WTC11 (cell line): ENCODE results near the gene UCHL3. TPM values are rescaled to one million over a fixed set of nuclear protein-coding genes. Genes with fewer than 3 reads are reported as not detected.

Experiments used
- ATAC-seq: fragments of 200-7000 bp; cut with Tn5 transposase; 2 replicates; pipeline ENCODE4 v1.10.0; 2021; ENCODE audit warnings: mild to moderate bottlenecking, moderate library complexity
- CTCF ChIA-PET: fragments of 300-600 bp; sonication (Branson Sonifier 250); formaldehyde crosslinking; loops from one replicate; lab custom pipeline; 2021; ENCODE audit warnings: antibody characterized with exemption; lab: Charles Lee
- POLR2A ChIA-PET: fragments of 350-600 bp; sonication (Branson Sonifier 250); formaldehyde crosslinking; loops from one replicate; lab custom pipeline; 2021; ENCODE audit warnings: antibody characterized with exemption; lab: Charles Lee
- DNase-seq: peaks from one replicate; pipeline ENCODE4 v3.0.0; 2021; ENCODE audit warnings: low spot score
- H3K27ac Mint-ChIP-seq: 2 replicates; pipeline ENCODE4 v1.8.0; 2021; ENCODE audit warnings: mixed read lengths
- H3K27me3 Mint-ChIP-seq: 2 replicates; pipeline ENCODE4 v1.8.0; 2021; ENCODE audit warnings: low read depth, mild to moderate bottlenecking, moderate library complexity, mixed read lengths
- H3K36me3 Mint-ChIP-seq: 2 replicates; pipeline ENCODE4 v1.8.0; 2021; ENCODE audit warnings: mixed read lengths
- H3K4me1 Mint-ChIP-seq: 2 replicates; pipeline ENCODE4 v1.8.0; 2022; ENCODE audit warnings: mixed read lengths
- H3K4me3 Mint-ChIP-seq: 2 replicates; pipeline ENCODE4 v1.8.0; 2021; ENCODE audit warnings: mild to moderate bottlenecking, moderate library complexity, mixed read lengths
- H3K9me3 Mint-ChIP-seq: 2 replicates; pipeline ENCODE4 v1.8.0; 2021; ENCODE audit warnings: mixed read lengths
- AFF4 ChIP-seq: sonication (generic); formaldehyde crosslinking; IDR thresholded peaks from 2 replicates; pipeline ENCODE4 v1.8.1; 2023; ENCODE audit warnings: mild to moderate bottlenecking, missing genetic modification reagents, borderline replicate concordance
- ATF6 ChIP-seq: sonication (generic); formaldehyde crosslinking; IDR thresholded peaks from 2 replicates; pipeline ENCODE4 v1.8.1; 2023; ENCODE audit warnings: mild to moderate bottlenecking, missing genetic modification reagents
- EMX1 ChIP-seq: fragments of 250-450 bp; sonication (Bioruptor Pico); IDR thresholded peaks from 2 replicates; pipeline ENCODE4 v1.8.0; 2021; ENCODE audit warnings: mild to moderate bottlenecking
- ETV6 ChIP-seq: sonication (generic); formaldehyde crosslinking; IDR thresholded peaks from 2 replicates; pipeline ENCODE4 v1.8.1; 2022; ENCODE audit warnings: mild to moderate bottlenecking, missing genetic modification reagents
- GRHL2 ChIP-seq: fragments of 250-450 bp; sonication (Bioruptor Pico); IDR thresholded peaks from 2 replicates; pipeline ENCODE4 v1.8.0; 2022; ENCODE audit warnings: mild to moderate bottlenecking, moderate library complexity; ENCODE audit not compliant: insufficient replicate concordance, severe bottlenecking
- MXD4 ChIP-seq: fragments of 250-450 bp; sonication (Bioruptor Pico); IDR thresholded peaks from 2 replicates; pipeline ENCODE4 v1.8.0; 2021; ENCODE audit warnings: mild to moderate bottlenecking, moderate library complexity, borderline replicate concordance
- NR1H2 ChIP-seq: sonication (generic); formaldehyde crosslinking; IDR thresholded peaks from 2 replicates; pipeline ENCODE4 v1.9.0; 2021; ENCODE audit warnings: mild to moderate bottlenecking, moderate library complexity, missing genetic modification reagents
- NR2C2 ChIP-seq: sonication (generic); formaldehyde crosslinking; IDR thresholded peaks from 2 replicates; pipeline ENCODE4 v1.8.0; 2022; ENCODE audit warnings: mild to moderate bottlenecking, missing genetic modification reagents
- NR3C1 ChIP-seq: sonication (generic); formaldehyde crosslinking; conservative IDR thresholded peaks from 2 replicates; pipeline ENCODE4 v1.8.1; 2023; ENCODE audit warnings: low read depth, mild to moderate bottlenecking, missing genetic modification reagents
- PRDM15 ChIP-seq: sonication (generic); formaldehyde crosslinking; IDR thresholded peaks from 2 replicates; pipeline ENCODE4 v1.8.0; 2022; ENCODE audit warnings: missing genetic modification reagents
- RELA ChIP-seq: sonication (generic); formaldehyde crosslinking; IDR thresholded peaks from 2 replicates; pipeline ENCODE4 v1.8.1; 2022; ENCODE audit warnings: missing genetic modification reagents, mild to moderate bottlenecking, borderline replicate concordance
- TCF7 ChIP-seq: sonication (generic); formaldehyde crosslinking; IDR thresholded peaks from 2 replicates; pipeline ENCODE4 v1.8.0; 2022; ENCODE audit warnings: mild to moderate bottlenecking, low read depth, missing genetic modification reagents, moderate library complexity
- ZBTB21 ChIP-seq: sonication (generic); formaldehyde crosslinking; IDR thresholded peaks from 2 replicates; pipeline ENCODE4 v1.8.1; 2023; ENCODE audit warnings: mild to moderate bottlenecking, missing genetic modification reagents, borderline replicate concordance
- ZNF232 ChIP-seq: sonication (generic); formaldehyde crosslinking; IDR thresholded peaks from 2 replicates; pipeline ENCODE4 v1.8.0; 2022; ENCODE audit warnings: mild to moderate bottlenecking, missing genetic modification reagents
- ZNF317 ChIP-seq: sonication (generic); formaldehyde crosslinking; IDR thresholded peaks from 2 replicates; pipeline ENCODE4 v1.8.1; 2023; ENCODE audit warnings: low read depth, mild to moderate bottlenecking, moderate library complexity, missing genetic modification reagents, borderline replicate concordance
- ZNF671 ChIP-seq: fragments of 250-450 bp; sonication (Bioruptor Pico); IDR thresholded peaks from 2 replicates; pipeline ENCODE4 v1.8.0; 2021; ENCODE audit warnings: mild to moderate bottlenecking
- total RNA-seq: library from RNA; stranded (reverse); gene quantifications from 3 replicates; pipeline ENCODE4 v1.2.3, GENCODE V29; 2021
- TF ChIP-seq, protein P1 (sequence below): sonication (generic); formaldehyde crosslinking; conservative IDR thresholded peaks from 2 replicates; pipeline ENCODE4 v1.8.1; 2022; ENCODE audit warnings: mild to moderate bottlenecking, missing genetic modification reagents
- TF ChIP-seq, protein P2 (sequence below): sonication (generic); formaldehyde crosslinking; IDR thresholded peaks from 2 replicates; pipeline ENCODE4 v1.8.1; 2022; ENCODE audit warnings: low read depth, missing genetic modification reagents, borderline replicate concordance
- TF ChIP-seq, protein P3 (sequence below): fragments of 250-450 bp; sonication (Bioruptor Pico); IDR thresholded peaks from 2 replicates; pipeline ENCODE4 v1.8.0; 2021; ENCODE audit warnings: mild to moderate bottlenecking
- TF ChIP-seq, protein P4 (sequence below): fragments of 250-450 bp; sonication (Bioruptor Pico); IDR thresholded peaks from 2 replicates; pipeline ENCODE4 v2.1.2; 2022; ENCODE audit warnings: mild to moderate bottlenecking, moderate library complexity

Gene UCHL3
- total RNA-seq, 1 experiment from 2014 or later = 46.9 TPM

- TF ChIP-seq AFF4 (CRISPR knock-in tag) (no peak), NR2C2 (CRISPR knock-in tag) (no peak), PRDM15 (CRISPR knock-in tag) (no peak), ZNF671 (CRISPR knock-in tag) (no peak), ZBTB21 (no peak)
- TF ChIP-seq, protein P1, sequence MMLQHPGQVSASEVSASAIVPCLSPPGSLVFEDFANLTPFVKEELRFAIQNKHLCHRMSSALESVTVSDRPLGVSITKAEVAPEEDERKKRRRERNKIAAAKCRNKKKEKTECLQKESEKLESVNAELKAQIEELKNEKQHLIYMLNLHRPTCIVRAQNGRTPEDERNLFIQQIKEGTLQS = no peak
Observed at GRCh38 chr13:75558145-75558840, 8.7 kb downstream of the UCHL3 start (continued).

DNA sequence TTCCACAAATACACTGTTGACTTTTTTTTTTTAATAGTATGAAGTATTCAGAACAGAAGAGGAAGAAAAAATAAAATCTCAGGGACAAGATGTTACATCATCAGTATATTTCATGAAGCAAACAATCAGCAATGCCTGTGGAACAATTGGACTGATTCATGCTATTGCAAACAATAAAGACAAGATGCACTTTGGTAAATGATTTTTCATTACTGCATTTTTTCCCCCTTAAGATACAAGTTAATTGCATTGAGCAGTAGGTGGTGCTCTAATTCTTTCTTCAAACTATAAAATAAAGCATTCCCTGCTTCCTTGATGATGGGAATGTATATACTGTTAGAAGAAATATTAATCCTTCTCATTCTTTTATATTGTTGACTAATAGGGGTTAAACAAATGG is 17.1 kb downstream of the UCHL3 start:
- H3K27ac Mint-ChIP-seq = no peak overlapping the region

GRCh38 chr13:75569576-75569975 is 20.0 kb downstream of the UCHL3 start:
- CTCF ChIA-PET = no interaction called here
- ATAC-seq (no peak), DNase-seq (no peak)
- H3K9me3 Mint-ChIP-seq = no peaks in the 10 kb centered on the region
- H3K27me3 Mint-ChIP-seq = no peaks in the 10 kb centered on the region
- H3K27ac Mint-ChIP-seq = no peak overlapping the region
- H3K4me3 Mint-ChIP-seq = no peak overlapping the region
- POLR2A ChIA-PET = no interaction called here
- H3K36me3 Mint-ChIP-seq = peaks cover 53% of the 10 kb centered on the region
- no peaks in the 10 kb centered on the region for H3K4me1 Mint-ChIP-seq
- TF ChIP-seq, protein P2, sequence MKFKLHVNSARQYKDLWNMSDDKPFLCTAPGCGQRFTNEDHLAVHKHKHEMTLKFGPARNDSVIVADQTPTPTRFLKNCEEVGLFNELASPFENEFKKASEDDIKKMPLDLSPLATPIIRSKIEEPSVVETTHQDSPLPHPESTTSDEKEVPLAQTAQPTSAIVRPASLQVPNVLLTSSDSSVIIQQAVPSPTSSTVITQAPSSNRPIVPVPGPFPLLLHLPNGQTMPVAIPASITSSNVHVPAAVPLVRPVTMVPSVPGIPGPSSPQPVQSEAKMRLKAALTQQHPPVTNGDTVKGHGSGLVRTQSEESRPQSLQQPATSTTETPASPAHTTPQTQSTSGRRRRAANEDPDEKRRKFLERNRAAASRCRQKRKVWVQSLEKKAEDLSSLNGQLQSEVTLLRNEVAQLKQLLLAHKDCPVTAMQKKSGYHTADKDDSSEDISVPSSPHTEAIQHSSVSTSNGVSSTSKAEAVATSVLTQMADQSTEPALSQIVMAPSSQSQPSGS (CRISPR knock-in tag) = no peak
- TF ChIP-seq, protein P3, sequence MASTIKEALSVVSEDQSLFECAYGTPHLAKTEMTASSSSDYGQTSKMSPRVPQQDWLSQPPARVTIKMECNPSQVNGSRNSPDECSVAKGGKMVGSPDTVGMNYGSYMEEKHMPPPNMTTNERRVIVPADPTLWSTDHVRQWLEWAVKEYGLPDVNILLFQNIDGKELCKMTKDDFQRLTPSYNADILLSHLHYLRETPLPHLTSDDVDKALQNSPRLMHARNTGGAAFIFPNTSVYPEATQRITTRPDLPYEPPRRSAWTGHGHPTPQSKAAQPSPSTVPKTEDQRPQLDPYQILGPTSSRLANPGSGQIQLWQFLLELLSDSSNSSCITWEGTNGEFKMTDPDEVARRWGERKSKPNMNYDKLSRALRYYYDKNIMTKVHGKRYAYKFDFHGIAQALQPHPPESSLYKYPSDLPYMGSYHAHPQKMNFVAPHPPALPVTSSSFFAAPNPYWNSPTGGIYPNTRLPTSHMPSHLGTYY (CRISPR knock-in tag) = no peak
- no peak for TF ChIP-seq NR3C1 (CRISPR knock-in tag)
- TF ChIP-seq MXD4 (CRISPR knock-in tag) = no peak
- TF ChIP-seq, protein P4, sequence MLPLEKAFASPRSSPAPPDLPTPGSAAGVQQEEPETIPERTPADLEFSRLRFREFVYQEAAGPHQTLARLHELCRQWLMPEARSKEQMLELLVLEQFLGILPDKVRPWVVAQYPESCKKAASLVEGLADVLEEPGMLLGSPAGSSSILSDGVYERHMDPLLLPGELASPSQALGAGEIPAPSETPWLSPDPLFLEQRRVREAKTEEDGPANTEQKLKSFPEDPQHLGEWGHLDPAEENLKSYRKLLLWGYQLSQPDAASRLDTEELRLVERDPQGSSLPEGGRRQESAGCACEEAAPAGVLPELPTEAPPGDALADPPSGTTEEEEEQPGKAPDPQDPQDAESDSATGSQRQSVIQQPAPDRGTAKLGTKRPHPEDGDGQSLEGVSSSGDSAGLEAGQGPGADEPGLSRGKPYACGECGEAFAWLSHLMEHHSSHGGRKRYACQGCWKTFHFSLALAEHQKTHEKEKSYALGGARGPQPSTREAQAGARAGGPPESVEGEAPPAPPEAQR (CRISPR knock-in tag) = no peak

More for the DNA sequence above, 17.1 kb downstream of the UCHL3 start:
- TF ChIP-seq ZNF317 (CRISPR knock-in tag) = no peak
- no peak for TF ChIP-seq GRHL2 (CRISPR knock-in tag)
- TF ChIP-seq ZNF232 = no peak
- no peak for TF ChIP-seq ATF6 (CRISPR knock-in tag)
- TF ChIP-seq ETV6 (CRISPR knock-in tag) = no peak
- no peak for TF ChIP-seq RELA (CRISPR knock-in tag)
- no peak for TF ChIP-seq NR3C1 (CRISPR knock-in tag)
- no peak for TF ChIP-seq EMX1 (CRISPR knock-in tag)
- TF ChIP-seq NR1H2 = no peak
- no peak for TF ChIP-seq TCF7 (CRISPR knock-in tag)
- Mint-ChIP-seq H3K27me3 (no peaks in the 10 kb centered on the region), H3K4me3 (no peak overlapping the region), H3K4me1 (no peaks in the 10 kb centered on the region), H3K36me3 (peaks cover 28% of the 10 kb centered on the region), H3K9me3 (no peaks in the 10 kb centered on the region)
- POLR2A ChIA-PET = no interaction called here
- CTCF ChIA-PET = no interaction called here
- ATAC-seq (no peak), DNase-seq (no peak)
